Neural crest cell (in vitro differentiated cells): ENCODE data around the gene PTRH2. TPM values are rescaled to one million over a fixed set of nuclear protein-coding genes. Genes with fewer than 3 reads are reported as not detected.

ENCODE experiments used
- DNase-seq: peaks from one replicate; pipeline ENCODE4 v3.0.0; 2021; ENCODE audit warnings: low read depth, mixed read lengths, low spot score
- H3K27ac Mint-ChIP-seq: one replicate; pipeline ENCODE4 v1.8.0; 2021; ENCODE audit warnings: mild to moderate bottlenecking, mixed read lengths; ENCODE audit not compliant: unreplicated experiment
- H3K27me3 Mint-ChIP-seq: 2 replicates; pipeline ENCODE4 v1.8.0; 2021; ENCODE audit warnings: low read depth, mild to moderate bottlenecking, mixed read lengths
- H3K36me3 Mint-ChIP-seq: 2 replicates; pipeline ENCODE4 v1.8.0; 2021; ENCODE audit warnings: low read depth, mild to moderate bottlenecking, mixed read lengths
- H3K4me1 Mint-ChIP-seq: 2 replicates; pipeline ENCODE4 v1.8.0; 2021; ENCODE audit warnings: mixed read lengths
- H3K4me3 Mint-ChIP-seq: one replicate; pipeline ENCODE4 v1.8.0; 2021; ENCODE audit warnings: mild to moderate bottlenecking, mixed read lengths
- H3K9me3 Mint-ChIP-seq: 2 replicates; pipeline ENCODE4 v1.8.0; 2021; ENCODE audit warnings: mixed read lengths
- CTCF ChIP-seq: fragments of 200-600 bp; sonication (generic); conservative IDR thresholded peaks from 2 replicates; pipeline ENCODE4 v1.5.0; 2021; ENCODE audit warnings: antibody characterized with exemption, mild to moderate bottlenecking
- total RNA-seq: library from RNA; stranded (reverse); gene quantifications from 2 replicates; pipeline ENCODE4 v1.2.1, GENCODE V29; 2021

Gene PTRH2
- total RNA-seq, 1 donor from 2014 or later = 25.9 TPM

DNA sequence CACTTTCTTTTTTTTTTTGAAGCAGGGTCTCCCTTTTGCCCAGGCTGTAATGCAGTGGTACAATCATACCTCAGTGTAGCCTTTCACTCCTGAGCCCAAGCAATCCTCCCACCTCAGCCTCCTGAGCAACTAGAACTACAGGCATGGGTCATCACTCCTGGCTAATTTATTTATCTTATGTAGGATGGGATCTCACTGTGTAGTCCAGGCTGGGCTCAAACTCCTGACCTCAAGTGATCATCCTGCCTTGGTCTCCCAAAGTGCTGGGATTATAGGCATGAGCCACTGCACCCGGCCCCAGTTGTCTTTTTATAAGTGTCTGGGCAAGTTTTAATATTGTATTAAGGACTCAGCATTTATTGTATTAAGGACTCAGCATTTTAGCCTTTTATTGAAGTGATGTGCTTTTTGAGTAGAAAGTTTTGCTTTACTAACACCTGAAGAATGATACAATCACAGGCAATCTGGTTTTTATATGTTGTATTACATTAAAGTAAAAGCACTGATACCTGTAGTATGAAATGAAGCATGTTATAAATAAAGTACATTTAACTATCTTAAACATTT is 23.1 kb upstream of the PTRH2 start:
- no peaks in the 10 kb centered on the region for H3K27me3 Mint-ChIP-seq
- no peak overlapping the region for H3K4me3 Mint-ChIP-seq
- no peaks in the 10 kb centered on the region for H3K36me3 Mint-ChIP-seq
- no peak for TF ChIP-seq CTCF
- H3K9me3 Mint-ChIP-seq = no peaks in the 10 kb centered on the region
- no peak for DNase-seq
- no peaks in the 10 kb centered on the region for H3K4me1 Mint-ChIP-seq
- H3K27ac Mint-ChIP-seq = no peak overlapping the region

DNA sequence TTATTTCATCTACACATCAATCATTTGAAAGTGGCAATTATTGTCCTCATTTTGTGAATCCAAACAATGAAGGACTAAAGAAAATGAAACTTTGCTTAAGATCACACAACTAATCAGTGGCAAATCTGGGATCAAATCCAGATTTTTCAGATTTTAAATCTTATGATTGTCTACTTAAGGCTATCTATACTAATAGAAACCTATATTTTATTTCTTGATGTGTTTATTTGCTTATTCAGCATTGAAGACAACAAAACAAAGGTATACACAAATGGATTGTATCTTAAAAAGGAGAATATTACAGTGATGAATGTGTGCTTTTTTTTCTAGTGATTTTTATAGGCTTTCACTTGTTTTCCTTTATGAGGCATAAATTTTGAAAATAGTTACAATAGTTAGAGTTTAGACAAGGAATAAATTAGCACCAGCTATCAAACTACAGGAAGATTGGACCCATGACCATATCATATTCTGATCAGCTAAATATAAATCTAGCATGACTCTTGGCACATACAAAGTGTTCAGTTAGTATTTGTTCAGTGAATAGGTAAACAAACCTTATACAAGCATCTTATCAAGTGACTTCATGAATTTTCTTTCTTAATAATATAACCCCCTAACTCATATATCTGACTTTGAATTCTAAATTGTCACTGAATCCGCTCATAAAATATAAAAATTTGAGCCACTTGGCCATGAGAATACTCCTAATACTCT is 20.7 kb upstream of the PTRH2 start:
- no peak for TF ChIP-seq CTCF
- H3K4me3 Mint-ChIP-seq = no peak overlapping the region
- H3K27ac Mint-ChIP-seq = no peak overlapping the region
- no peaks in the 10 kb centered on the region for H3K9me3 Mint-ChIP-seq
- H3K27me3 Mint-ChIP-seq = no peaks in the 10 kb centered on the region
- no peak for DNase-seq
- no peaks in the 10 kb centered on the region for H3K36me3 Mint-ChIP-seq
- no peaks in the 10 kb centered on the region for H3K4me1 Mint-ChIP-seq

DNA sequence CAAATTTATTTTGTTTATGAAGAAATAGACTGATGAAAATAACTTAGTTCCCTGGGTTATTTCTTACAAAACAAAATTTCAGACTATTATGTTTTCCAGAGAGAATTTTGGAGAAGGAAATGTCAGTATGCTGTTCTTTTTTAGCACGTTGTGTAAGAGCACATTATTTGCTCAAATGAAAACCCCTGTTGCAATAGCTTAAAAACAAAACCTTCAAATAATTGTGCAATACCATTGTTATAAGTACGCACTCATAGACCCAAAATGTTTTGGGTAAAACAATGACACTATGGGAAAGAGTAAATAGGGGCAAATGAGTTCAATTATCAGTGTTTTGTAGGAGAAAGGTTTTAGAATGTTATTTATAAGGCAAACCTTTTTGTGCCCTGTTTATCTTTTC is 18.5 kb upstream of the PTRH2 start:
- no peaks in the 10 kb centered on the region for H3K4me1 Mint-ChIP-seq
- H3K27ac Mint-ChIP-seq = no peak overlapping the region
- H3K36me3 Mint-ChIP-seq = no peaks in the 10 kb centered on the region

DNA sequence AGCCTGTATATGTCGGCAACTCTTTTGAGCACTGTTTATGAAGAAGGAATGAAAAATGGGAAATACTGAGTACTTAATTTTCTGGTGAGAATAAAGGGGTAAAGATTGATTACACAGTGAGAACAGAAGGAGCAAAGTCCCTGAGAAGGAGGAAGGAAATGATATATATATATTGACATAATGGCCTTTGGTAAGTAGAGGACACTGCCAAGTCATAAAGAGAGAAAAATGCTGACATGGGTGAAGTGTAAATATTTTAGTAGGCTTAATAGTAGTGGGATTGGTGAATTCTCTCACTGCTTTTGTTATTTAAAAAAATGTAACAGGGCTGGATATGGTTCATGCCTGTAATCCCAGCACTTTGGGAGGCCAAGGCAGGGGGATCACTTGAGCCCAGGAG is 16.4 kb upstream of the PTRH2 start:
- TF ChIP-seq CTCF = no peak
- Mint-ChIP-seq H3K4me1 (peaks cover 15% of the 10 kb centered on the region), H3K27ac (no peak overlapping the region), H3K36me3 (no peaks in the 10 kb centered on the region), H3K4me3 (no peak overlapping the region), H3K9me3 (no peaks in the 10 kb centered on the region), H3K27me3 (no peaks in the 10 kb centered on the region)
- no peak for DNase-seq

More for the DNA sequence above, 18.5 kb upstream of the PTRH2 start:
- Mint-ChIP-seq H3K4me3 (no peak overlapping the region), H3K9me3 (no peaks in the 10 kb centered on the region), H3K27me3 (no peaks in the 10 kb centered on the region)
- DNase-seq = no peak
- no peak for TF ChIP-seq CTCF

DNA sequence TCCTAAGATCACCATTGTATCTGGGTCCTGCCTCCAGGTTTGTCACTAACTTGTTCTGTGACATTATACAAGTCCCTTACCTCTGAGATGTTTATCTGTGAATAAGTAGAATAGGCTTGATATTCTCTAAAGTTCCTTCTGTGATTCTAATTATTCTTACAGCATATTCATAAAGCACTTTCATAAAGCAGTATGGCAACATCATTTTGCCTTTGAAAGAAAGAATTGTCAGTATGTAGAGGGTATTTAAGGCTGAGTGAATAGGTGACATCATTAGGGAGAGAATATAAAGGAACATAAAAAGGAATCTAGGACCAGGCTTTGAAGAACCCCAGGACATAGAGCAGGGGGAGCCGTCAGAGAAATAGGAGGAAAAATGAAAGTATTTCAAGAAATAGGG is 15.8 kb upstream of the PTRH2 start:
- Mint-ChIP-seq H3K36me3 (no peaks in the 10 kb centered on the region), H3K27me3 (no peaks in the 10 kb centered on the region), H3K4me3 (no peak overlapping the region), H3K4me1 (peaks cover 15% of the 10 kb centered on the region), H3K9me3 (no peaks in the 10 kb centered on the region), H3K27ac (no peak overlapping the region)
- no peak for TF ChIP-seq CTCF
- DNase-seq = no peak
